Measurements from ENCODE around the gene ZC3H13.

DNA sequence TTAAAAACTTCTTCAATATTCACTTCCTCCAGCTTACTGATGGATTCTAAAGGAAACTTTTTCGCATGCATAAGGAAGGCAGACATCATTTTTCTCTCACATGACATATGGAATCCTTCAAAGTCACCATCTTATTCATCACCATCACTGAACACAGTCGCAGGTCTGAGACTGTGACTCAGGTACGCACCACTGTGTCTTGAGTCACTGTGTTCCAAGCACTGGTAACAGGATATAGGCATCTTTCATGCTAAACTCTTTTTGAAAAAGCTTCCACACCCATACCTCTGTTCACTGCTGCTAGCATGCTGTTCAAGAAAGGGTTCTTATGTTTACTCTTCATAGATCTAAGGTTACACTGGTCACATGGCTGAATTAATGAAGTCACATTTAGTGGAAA, 133.9 kb downstream of the ZC3H13 start:
- TF ChIP-seq CTCF (conservative IDR thresholded peaks at IDR 0.05) (no peak), EZH2 (IDR thresholded peaks at IDR 0.05; ENCODE audit: low read depth) (no peak)
